Forelimb muscle (tissue), 1 donor: ENCODE results near the gene AGT. TPM values are rescaled to one million over a fixed set of nuclear protein-coding genes. Genes with fewer than 3 reads are reported as not detected.
A peak's percentile ranks its signal among the peaks of the same experiment; 100 is the strongest.

Experiments
- DNase-seq: peaks from one replicate; pipeline ENCODE4 v3.0.0-alpha.2; 2013; ENCODE audit warnings: low read depth
- polyA plus RNA-seq: library from polyadenylated mRNA; unstranded; fragments of 120-200 nt; gene quantifications from one replicate; pipeline ENCODE4 v1.2.1, GENCODE V29; 2013; ENCODE audit not compliant: insufficient read length

Gene AGT
- 17.4 TPM for polyA plus RNA-seq

GRCh38 chr1:230713915-230714764 lies at the start of gene AGT:
Gene AGT (minus strand): TSS chr1:230714122. CDS start chr1:230710823, 3,299 bp downstream.
- peak; percentile 69 for DNase-seq

- no peak for DNase-seq
Measured at GRCh38 chr1:230761443-230762167, 47.7 kb upstream of the AGT start.

- DNase-seq = no peak
Measured at GRCh38 chr1:230760360-230760827, 46.5 kb upstream of the AGT start.

GRCh38 chr1:230759369-230760065 lies 45.6 kb upstream of the AGT start:
- no peak for DNase-seq

- DNase-seq = peak; percentile 14
Measured at GRCh38 chr1:230758709-230759368, 44.9 kb upstream of the AGT start.

- DNase-seq = no peak
Measured at GRCh38 chr1:230757856-230758708, 44.2 kb upstream of the AGT start.

GRCh38 chr1:230754796-230755195 lies 40.9 kb upstream of the AGT start:
- no peak for DNase-seq

GRCh38 chr1:230753586-230754251 lies 39.8 kb upstream of the AGT start:
- DNase-seq = no peak

- no peak for DNase-seq
Measured at GRCh38 chr1:230753191-230753585, 39.3 kb upstream of the AGT start.

- DNase-seq = no peak
Measured at GRCh38 chr1:230752407-230752806, 38.5 kb upstream of the AGT start.

- no peak for DNase-seq
Measured at GRCh38 chr1:230750986-230751625, 37.2 kb upstream of the AGT start.

- DNase-seq = no peak
Measured at GRCh38 chr1:230750576-230750975, 36.7 kb upstream of the AGT start.

GRCh38 chr1:230749635-230750034 lies 35.7 kb upstream of the AGT start:
- no peak for DNase-seq

GRCh38 chr1:230749150-230749549 lies 35.2 kb upstream of the AGT start:
- no peak for DNase-seq

- no peak for DNase-seq
Measured at GRCh38 chr1:230747890-230748800, 34.2 kb upstream of the AGT start.

GRCh38 chr1:230747127-230747730 lies 33.3 kb upstream of the AGT start, which contains the start of gene CAPN9:
Gene CAPN9 (plus strand): TSS chr1:230747388. CDS start chr1:230747497, 109 bp downstream.
- no peak for DNase-seq

GRCh38 chr1:230746617-230747016 lies 32.7 kb upstream of the AGT start:
- no peak for DNase-seq

GRCh38 chr1:230745071-230745470 lies 31.1 kb upstream of the AGT start:
- DNase-seq = no peak
